ENCODE measurements around the gene FBL.

DNA sequence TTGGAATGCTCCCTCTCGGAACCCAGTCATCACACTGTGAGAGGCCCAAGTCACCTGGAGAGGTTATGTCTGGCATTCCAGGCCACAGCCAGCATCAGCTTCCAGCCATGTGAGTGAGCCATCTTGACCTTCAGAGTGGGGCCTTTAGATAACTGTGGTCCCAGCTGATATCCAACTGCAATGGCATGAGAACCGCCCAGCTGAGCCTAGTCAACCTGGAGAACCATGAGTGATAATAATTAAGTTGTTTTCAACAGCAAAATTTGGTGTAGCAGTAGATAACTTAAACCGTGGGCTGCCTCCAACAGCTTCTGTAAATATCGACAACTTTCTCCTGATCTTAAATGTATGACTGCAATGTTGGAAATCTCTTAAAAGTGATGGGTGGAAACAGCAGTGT, 36.8 kb downstream of the FBL start:
- TF ChIP-seq, protein P1, sequence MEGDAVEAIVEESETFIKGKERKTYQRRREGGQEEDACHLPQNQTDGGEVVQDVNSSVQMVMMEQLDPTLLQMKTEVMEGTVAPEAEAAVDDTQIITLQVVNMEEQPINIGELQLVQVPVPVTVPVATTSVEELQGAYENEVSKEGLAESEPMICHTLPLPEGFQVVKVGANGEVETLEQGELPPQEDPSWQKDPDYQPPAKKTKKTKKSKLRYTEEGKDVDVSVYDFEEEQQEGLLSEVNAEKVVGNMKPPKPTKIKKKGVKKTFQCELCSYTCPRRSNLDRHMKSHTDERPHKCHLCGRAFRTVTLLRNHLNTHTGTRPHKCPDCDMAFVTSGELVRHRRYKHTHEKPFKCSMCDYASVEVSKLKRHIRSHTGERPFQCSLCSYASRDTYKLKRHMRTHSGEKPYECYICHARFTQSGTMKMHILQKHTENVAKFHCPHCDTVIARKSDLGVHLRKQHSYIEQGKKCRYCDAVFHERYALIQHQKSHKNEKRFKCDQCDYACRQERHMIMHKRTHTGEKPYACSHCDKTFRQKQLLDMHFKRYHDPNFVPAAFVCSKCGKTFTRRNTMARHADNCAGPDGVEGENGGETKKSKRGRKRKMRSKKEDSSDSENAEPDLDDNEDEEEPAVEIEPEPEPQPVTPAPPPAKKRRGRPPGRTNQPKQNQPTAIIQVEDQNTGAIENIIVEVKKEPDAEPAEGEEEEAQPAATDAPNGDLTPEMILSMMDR (IDR thresholded peaks at IDR 0.05; ENCODE audit: low read depth, low read length, missing input control) = no peak
- TF ChIP-seq GABPA (IDR thresholded peaks at IDR 0.05 in 1 of 2, conservative IDR thresholded peaks at IDR 0.05 in 1 of 2) = no peak
- no peak for TF ChIP-seq FOXA2 (IDR thresholded peaks at IDR 0.05)
- TF ChIP-seq, protein P2, sequence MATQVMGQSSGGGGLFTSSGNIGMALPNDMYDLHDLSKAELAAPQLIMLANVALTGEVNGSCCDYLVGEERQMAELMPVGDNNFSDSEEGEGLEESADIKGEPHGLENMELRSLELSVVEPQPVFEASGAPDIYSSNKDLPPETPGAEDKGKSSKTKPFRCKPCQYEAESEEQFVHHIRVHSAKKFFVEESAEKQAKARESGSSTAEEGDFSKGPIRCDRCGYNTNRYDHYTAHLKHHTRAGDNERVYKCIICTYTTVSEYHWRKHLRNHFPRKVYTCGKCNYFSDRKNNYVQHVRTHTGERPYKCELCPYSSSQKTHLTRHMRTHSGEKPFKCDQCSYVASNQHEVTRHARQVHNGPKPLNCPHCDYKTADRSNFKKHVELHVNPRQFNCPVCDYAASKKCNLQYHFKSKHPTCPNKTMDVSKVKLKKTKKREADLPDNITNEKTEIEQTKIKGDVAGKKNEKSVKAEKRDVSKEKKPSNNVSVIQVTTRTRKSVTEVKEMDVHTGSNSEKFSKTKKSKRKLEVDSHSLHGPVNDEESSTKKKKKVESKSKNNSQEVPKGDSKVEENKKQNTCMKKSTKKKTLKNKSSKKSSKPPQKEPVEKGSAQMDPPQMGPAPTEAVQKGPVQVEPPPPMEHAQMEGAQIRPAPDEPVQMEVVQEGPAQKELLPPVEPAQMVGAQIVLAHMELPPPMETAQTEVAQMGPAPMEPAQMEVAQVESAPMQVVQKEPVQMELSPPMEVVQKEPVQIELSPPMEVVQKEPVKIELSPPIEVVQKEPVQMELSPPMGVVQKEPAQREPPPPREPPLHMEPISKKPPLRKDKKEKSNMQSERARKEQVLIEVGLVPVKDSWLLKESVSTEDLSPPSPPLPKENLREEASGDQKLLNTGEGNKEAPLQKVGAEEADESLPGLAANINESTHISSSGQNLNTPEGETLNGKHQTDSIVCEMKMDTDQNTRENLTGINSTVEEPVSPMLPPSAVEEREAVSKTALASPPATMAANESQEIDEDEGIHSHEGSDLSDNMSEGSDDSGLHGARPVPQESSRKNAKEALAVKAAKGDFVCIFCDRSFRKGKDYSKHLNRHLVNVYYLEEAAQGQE (IDR thresholded peaks at IDR 0.05) = no peak
- TF ChIP-seq YY1 (IDR thresholded peaks at IDR 0.05) = no peak
- no peak for TF ChIP-seq RAD21 (IDR thresholded peaks at IDR 0.05)
- TF ChIP-seq FOXA1 (IDR thresholded peaks at IDR 0.05) = no peak
- no peak for TF ChIP-seq HNF4G (IDR thresholded peaks at IDR 0.05)
- TF ChIP-seq RXRA (IDR thresholded peaks at IDR 0.05) = no peak
- TF ChIP-seq TAF1 (conservative IDR thresholded peaks at IDR 0.05) = no peak
- no peak for TF ChIP-seq SP1 (IDR thresholded peaks at IDR 0.05)
- TF ChIP-seq, protein P3, sequence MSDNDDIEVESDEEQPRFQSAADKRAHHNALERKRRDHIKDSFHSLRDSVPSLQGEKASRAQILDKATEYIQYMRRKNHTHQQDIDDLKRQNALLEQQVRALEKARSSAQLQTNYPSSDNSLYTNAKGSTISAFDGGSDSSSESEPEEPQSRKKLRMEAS (IDR thresholded peaks at IDR 0.05) = no peak
- TF ChIP-seq, protein P4, sequence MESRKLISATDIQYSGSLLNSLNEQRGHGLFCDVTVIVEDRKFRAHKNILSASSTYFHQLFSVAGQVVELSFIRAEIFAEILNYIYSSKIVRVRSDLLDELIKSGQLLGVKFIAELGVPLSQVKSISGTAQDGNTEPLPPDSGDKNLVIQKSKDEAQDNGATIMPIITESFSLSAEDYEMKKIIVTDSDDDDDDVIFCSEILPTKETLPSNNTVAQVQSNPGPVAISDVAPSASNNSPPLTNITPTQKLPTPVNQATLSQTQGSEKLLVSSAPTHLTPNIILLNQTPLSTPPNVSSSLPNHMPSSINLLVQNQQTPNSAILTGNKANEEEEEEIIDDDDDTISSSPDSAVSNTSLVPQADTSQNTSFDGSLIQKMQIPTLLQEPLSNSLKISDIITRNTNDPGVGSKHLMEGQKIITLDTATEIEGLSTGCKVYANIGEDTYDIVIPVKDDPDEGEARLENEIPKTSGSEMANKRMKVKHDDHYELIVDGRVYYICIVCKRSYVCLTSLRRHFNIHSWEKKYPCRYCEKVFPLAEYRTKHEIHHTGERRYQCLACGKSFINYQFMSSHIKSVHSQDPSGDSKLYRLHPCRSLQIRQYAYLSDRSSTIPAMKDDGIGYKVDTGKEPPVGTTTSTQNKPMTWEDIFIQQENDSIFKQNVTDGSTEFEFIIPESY (IDR thresholded peaks at IDR 0.05) = no peak
- no peak for TF ChIP-seq NR2F2 (IDR thresholded peaks at IDR 0.05)

Measured in liver (tissue), 3 donors.